GM12801 (cell line): ENCODE results near the gene OTOP3.

Experiments
- CTCF ChIP-seq: IDR thresholded peaks from one replicate; pipeline ENCODE4 v1.5.1; 2011; ENCODE audit warnings: control low read depth; ENCODE audit not compliant: insufficient read length; ENCODE audit errors: extremely low read depth

The OTOP3 gene

GRCh38 chr17:74964246-74964761, 28.6 kb downstream of the OTOP3 start:
- TF ChIP-seq CTCF = no peak

DNA sequence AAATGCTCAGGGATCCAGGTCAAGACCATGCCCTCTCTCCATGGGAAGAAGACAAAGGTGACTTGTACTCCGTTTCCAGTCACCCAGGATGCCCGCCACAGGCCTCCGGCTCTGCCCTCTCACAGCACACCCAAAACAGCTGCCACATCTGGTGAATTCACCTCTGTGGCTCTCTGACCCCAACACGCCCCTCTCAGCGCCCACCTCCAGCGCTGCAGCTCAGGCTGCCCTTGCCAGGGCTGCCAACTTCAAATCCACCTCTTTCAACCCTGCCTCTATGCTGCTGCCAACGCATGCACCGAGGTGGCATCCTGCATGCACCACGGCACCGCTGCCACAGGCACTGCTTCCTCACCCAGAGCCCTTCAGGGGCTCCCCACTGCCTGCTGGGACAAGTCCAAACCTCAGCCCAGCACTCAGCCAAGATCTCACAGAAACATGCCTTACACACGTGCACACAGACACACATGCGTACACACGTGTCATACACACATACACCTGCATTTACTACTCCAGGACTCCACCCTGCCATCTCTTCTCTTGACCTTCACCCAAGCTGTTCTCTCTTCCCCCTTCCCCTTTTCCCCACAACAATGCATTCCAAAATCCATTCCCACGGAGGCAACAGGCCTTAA, 29.4 kb downstream of the OTOP3 start:
- TF ChIP-seq CTCF = no peak

DNA sequence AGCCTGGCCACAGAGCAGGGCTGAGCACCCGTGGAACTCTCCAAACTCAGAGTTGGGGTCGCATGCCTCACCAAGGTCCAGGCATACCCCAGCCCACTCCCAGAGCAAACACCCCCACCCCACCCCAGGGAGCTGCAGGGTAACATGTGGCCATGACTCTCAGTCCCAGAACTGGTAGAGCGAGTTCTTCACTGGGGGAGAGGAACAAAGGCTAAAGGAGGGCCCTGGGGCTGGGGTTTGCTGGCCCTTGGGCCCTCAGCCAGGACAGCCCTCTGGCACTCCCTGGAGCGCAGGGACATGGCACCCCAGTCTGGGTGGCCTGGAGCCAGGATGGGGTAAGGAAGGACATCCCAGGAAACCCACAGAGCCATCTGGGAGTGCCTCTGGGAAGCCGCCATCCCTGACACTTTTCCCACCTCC, 32.7 kb downstream of the OTOP3 start:
- no peak for TF ChIP-seq CTCF

GRCh38 chr17:74970395-74970794, 34.7 kb downstream of the OTOP3 start:
- no peak for TF ChIP-seq CTCF

GRCh38 chr17:74971069-74971841, 35.6 kb downstream of the OTOP3 start:
- TF ChIP-seq CTCF = no peak

GRCh38 chr17:74971842-74972106, 36.1 kb downstream of the OTOP3 start:
- no peak for TF ChIP-seq CTCF

DNA sequence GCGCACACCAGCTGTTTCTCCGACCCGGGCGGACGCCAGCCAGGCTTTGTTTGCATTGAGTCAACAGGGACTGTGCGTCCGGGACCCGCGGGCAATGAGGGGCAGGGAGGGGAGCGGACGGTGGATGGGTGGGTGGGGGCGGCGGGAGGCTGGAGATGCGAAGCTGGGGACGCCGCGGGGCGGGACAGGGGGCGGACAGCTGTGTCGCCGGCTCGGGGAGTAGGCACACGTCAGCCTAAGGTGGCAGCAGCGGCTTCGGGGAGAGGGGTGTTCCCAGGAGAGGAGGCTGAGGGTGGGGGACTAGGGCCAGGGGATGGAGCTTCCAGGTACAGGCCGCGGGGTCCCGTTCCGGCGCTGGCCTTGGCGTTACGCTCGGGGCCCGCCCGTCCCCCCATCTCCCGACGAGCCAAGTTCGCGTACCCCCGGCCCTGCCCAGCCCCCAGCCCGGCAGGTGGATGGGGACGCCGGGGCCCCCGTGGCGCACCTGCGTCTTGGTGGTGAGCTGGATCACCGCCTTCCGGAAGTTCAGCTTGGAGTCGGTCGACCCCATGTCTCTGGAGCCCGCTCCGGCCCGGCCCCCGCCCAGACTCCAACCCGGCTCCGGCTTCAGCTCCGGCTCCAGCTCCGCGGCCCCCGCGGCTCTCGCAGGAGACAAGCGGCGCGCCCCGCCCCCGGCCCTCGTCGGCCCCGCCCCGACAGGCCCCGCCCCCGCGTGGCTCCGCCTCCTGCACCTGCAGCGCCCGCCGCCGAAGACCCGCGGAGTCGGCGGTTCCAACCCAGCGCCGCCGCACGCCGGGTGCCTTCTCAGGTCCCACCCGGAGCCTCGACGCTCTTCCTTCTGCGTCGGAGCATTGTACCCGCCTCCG, 36.6 kb downstream of the OTOP3 start, which contains the start of gene HID1:
Gene HID1, minus strand, starts transcription at position 653 of the 866 bp plus-strand sequence. Its CDS starts 103 bp downstream, at position 550.
- no peak for TF ChIP-seq CTCF
